MV-4-11 (cell line): ENCODE data around the gene GTSE1.

ENCODE experiments used
- DNase-seq: peaks from one replicate; lab custom pipeline; 2025; lab: John Stamatoyannopoulos, UW

GTSE1 gene

DNA sequence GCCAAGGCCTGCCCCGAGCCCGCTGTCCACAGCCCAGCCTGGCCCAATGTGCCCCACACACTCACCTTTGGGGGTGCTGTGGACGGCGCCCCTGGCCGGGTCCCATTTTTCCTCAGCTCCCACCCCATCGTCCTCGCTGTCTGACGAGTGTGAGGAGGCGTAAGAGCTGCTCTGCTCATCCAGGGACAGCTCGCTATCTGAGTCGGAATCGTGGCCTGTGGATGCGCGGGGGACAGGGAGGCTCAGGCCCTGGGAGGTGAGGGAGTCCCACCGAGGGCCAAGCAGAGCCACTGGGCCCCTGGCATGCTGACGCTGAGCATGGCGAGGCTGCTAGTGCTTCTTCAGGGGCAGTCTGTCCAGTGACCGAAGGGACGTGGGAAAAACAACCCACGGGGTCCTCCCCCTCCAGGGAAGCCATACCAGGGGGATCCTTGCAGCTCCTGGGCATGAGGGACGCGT, 68.5 kb downstream of the GTSE1 start:
- no peak for DNase-seq

DNA sequence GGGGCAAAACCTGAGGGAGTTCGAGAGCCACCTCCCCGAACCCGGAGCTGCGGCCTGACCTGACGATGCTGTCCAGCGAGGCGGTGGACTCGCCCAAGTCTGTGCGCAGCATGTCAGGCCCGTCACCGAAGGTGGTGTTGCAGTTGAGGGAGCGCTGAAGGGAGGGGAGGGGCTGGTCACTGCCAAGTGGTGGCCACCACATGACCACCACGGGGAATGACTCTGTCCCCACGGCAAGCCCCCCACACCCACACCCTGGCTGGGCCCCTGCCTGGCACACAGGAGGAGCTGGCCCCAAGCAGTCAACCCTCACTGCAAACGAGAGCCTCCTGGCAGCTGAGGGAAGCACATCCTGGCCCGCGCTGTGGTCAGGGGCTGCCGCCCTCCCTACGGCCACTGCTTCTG, 69.7 kb downstream of the GTSE1 start:
- no peak for DNase-seq

DNA sequence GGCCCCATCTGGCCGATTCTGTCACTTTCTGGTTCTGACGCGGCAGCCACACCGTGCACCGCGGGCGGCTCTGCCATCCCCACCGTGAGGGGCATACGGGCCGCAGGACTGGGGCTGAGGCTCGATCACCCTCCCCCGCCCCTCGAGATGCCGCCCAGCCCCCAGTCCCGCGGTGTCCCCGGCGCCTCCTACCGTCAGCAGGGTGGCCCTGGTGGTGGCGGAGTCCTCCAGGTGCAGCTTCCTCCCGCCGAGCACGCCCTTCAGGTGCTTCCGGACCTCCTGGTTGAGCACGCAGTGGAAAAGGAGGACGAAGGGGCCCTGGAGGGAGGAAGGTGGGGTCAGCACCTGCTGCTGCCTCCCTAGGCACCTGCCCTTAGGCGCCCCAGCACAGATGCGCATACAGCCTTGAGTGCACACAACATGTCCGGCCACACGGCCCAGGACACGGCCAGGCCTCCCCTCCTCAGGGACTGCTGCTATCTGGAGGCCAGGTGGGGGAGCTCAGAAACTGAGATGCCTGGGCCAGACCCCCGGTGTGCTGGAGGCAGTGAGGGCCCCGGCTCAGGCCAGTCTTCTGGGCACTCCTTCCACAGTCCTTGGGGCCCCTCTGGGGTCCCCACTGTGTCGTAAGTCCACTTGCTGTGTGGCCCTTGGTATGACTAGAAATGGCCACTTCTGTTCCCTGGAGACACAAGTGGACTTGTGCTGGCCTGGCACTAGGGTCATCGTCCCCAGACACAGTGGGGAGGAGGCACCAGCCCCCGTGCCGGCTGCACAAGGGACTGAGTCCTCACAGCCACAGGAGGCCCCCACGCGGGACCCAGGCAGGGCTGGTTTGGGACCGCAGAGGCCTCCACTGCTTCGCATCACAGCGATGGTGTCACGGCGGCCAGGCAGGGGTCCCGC, 70.4 kb downstream of the GTSE1 start:
- DNase-seq, result no peak

DNA sequence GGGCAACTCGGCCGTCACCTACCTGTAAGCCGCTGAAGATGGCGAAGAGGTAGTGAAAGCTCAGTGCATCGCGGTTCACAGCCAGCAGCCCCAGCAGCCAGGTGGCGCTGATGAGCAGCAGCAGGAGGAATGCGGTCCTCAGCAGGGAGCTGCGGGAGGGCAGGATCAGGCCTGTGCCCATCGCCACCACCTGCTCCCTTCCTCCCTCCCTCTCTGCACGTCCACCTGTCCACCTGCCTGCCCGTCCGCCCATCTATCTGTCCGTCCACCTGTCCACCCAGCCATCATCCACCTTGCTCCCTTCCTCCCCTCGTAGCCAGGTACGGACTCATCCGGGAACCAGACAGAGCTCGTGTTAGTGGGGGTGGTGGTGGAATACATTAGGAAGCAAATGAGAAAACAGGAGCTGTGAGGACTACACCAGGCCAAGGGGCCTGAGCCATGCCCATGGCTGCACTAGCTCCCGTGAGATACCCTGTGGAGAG, 71.1 kb downstream of the GTSE1 start:
- DNase-seq, result peak; percentile 52

DNA sequence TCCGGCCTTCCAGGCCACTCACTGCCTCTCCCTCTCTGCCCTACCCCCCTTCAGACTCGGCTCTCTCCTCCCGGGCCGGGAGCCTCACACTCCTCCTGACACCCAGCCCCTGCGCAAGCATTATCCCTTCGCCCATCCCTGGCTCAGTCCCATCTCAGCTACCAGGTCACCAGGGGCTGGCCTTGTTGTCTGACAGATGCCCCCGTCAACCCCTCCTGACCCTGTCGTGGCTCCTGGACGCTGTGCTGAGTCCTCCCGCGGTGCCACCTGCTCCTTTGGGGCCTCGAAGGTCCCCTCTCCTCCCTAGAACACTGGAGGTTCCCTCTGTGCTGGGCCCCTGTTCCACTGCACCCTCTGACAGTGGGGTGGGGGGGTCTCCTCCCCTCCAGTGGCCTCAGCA, 71.8 kb downstream of the GTSE1 start:
- no peak for DNase-seq

DNA sequence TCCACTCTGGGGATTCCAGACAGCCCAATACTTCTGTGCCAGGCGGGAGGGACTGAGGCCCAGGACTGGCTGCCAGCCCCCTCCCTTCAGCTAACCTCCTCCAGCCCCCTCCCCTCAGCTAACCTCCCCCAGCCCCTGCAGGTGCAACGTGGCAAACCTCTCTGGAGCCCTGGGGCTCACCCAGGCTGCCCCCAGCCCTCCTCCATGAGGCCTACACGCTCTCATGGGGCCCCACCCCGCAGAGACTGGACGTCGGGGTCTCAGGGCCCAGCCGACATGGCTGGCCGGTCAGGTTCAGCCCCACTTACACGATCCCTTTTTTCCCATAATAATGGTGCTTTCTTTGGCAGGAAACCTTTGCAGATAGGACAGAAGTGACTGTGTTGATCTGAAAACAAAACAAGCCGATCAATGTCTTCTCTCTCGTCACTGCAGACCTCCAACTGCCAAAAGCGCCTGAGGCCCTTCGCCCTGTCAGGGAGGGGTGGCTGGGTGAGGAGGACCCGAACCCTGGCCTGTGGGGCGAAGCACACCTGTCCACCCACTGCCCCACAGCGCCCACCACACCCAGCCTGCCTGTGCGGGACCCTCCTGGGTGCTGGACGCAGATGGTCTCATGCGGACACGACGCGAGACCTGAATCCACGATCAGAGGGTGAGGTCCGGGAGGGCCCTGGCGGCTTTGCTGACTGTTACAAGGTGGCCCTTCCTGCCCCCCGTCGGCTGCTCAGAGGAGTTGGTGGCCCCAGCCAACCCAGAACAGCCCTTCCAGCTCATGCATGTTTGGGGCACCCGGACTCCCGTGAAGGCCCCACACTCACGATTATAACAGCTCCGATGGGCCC, 72.4 kb downstream of the GTSE1 start:
- no peak for DNase-seq

DNA sequence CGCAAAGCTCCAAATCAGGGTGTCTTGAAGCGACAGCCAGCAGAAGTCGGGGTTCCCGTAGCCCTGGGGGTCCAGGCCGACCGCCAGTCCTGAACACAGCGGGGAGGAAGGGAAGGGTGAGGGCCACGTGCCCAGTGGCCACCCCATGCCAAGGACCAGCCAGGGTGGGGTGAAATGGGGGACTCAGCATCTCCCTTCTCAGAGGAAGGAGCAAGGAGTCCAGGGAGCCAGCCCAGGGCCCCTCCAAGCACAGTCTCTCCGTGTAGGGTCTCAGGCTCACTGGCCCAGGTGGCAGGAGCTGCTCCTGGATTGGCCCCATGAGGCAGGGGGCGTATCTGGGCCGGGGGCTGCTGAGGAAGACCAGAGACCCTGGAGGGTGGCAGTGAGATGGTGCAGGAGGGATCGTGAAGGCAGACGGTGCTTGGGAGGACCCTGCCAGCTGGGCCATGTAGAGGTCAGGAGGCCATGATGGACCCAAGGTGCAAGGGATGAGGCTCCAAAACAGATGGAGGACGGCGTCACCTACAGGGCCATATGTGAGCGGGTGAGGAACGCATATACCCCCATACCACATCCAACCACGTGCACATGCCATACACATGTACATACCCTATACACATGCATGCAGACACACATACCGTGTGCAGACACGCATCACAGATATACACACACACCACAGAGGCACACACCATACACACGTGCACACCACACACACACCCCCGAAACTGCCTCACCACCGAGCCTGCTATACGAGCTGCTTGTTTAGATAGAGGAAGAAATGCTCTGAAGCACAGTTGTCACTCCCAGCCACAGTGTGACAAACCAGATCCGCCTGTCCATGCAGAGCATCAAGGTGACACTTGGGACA, 73.3 kb downstream of the GTSE1 start:
- no peak for DNase-seq

DNA sequence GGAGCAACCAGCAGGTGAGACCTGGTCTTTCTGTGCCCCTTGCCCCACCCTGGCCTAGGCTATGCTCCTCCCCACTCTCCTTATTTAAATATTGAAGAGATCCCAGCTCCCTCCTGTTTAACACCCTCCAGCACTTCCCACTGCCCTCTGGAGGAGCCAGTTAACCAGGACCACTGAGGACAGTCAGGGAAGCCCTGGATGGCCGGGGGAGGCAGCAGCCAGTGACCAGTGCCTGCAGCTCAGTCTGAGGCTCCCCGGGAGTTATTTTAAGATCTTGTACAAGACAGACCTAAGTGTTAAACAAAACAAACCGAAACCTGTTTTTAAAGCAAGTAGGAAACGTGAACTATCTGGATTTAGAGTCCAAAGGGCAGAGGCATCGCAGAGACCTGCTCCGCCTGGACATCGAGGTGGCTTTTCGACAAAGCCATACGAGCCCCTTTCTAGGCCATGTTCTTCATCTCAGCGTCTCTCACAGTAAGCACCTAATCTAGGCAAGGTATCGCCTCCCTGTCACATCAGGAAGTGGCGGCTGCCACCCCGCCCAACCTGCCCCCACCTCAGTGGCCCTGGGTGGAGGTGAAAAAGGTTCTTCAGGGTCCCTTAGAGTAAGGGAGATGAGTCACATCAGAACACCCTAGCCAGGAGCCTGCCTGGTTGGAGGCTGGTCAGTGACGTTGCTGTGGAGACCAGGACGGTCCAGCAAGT, 74.1 kb downstream of the GTSE1 start:
- no peak for DNase-seq

DNA sequence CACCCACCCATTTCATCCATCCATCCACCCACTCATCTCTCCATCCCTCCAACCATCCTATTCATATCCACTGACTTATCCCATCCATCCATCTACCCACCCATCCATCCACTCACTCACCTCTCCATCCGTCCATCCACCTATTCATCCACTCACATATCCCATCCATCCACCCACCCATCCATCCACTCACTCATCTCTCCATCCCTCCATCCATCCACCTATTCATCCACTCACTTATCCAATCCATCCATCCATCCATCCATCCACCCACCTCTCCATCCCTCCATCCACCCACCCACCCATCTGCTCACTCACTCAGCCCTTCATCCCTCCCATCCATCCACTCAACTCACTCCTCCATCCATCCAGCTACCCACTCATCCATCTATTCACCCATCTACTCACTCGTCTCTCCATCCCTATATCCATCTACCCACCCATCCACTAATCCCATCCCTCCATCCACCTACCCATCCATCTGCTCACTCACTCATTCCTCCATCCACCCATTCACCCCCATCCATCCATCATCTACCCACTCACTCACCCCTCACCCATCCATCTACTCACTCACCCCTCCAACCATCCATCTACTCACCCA, 75.1 kb downstream of the GTSE1 start:
- no peak for DNase-seq

DNA sequence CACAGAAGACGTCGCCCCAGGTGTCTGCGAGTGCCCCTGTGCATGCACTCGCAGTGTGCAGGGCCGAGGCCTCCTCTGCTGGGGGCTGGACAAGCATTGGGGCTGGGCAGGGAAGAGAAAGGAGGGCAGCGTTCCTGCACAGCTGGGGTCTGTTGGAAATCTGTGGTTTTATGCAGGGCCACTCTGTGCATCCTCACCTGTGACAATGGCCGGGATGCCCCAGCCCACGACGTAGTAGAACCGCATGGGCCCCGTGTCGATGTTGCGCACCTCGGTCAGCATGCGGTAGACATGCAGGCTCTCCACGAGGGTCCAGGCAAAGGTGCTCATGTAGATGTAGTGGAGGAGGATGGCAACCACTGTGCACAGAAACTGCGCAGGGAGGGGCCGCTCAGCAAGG, 76.0 kb downstream of the GTSE1 start:
- no peak for DNase-seq

DNA sequence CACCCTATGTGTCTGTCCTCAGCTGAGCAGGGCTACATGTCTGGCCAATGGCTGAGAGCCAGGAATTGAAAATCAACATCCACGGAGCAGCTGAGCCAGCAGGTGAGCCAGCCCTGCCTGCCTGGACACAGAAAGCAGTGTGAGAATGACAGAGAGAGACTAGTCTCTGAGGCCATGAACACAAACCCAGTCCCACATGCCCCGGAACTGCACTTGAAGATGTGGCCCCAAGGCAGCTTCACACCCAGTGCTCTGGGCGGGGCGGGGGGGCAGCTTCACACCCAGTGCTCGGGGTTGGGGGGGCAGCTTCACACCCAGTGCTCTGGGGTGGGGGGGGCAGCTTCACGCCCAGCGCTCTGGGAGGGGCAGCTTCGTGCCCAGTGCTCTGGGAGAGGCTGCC, 76.5 kb downstream of the GTSE1 start:
- DNase-seq, result no peak

DNA sequence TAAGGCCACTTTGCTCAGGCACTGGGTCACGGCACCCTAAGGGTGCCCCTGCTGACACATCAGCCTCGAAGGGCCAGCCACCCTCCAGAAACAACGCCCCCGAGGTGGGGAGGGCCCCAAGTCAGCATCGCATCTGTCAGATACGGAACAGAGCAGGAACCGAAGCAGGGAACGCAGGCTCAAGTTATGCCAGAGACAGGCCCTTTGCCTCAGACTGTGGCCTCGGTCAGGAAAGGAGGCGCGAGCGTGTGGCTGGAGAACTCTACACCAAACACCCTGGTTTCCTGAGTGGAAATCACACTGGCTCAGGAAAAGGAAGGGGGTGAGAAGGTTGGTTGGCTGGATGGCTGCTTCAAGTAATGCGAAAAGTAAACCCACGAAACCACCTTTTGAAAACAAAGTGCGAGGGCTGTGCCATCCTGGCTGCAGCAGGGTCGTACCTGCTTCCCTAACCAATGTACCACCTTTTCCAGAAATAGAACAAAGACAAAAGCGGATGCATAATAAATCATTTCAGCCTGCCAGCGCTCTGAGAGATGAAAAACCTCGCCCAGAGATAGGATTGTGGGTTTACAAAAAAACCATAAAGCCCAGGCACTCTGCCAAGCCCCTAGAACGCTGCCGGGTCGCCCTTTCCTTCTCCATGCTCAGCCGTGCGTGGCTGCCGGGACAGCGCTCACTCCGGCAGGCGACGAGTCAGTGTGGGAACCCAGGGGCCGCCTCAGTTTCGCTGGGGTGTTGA, 77.4 kb downstream of the GTSE1 start:
- DNase-seq, result peak; percentile 81

DNA sequence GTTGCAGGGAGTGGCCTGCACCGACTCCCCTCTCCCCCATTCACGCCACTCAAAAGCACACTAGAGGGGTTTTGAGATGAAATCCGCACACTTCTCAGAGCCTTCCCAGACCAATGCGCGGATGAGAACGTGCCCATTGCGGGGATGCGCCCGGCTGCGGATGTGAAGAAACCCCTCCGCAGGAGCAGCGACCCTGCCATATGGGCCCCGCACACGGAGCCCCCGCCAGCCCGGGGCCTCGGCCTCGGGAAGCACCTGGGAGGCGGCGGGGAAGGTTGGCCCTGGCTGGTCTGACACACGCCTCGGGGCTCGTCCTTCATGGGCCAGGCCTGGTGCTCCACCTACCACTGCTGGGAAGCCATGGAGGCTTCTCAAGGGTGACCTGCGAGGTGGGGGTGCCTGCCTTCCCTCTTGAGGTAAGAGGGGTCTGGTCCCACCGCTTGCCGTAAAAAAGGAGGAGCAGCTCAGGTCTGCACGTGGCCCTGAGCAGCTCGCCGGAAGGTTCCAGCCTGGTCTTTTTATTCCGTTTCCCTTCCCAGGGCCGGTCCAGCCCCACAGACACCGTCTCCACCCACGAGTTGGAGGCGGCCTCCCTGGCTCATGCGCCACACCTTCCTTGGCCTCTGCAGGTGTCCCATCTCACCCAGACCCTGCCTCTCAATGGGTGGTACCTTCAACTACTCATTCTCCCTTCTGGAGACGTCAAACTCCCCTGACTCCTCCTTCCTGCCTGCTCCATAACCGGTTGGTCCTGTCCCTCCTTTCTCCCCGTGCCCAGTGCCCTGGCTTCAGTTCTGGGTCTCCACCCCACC, 78.2 kb downstream of the GTSE1 start:
- no peak for DNase-seq

DNA sequence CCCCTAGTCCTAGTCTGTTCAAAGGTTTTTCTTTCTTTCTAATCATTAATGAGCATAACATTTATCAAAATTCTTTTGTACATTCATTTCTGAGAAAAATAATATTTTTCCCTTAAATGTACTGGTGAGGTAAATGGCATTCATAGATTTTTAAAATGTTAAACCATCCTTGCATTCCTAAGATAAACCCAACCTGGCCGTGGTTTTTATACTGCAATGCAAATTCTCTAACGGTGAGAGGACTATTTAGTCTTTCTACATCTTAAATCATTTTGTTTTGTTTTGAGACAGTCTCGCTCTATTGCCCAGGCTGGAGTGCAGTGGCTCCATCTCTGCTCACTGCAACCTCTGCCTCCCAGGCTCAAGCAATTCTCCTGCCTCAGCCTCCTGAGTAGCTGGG, 79.4 kb downstream of the GTSE1 start:
- DNase-seq, result no peak

DNA sequence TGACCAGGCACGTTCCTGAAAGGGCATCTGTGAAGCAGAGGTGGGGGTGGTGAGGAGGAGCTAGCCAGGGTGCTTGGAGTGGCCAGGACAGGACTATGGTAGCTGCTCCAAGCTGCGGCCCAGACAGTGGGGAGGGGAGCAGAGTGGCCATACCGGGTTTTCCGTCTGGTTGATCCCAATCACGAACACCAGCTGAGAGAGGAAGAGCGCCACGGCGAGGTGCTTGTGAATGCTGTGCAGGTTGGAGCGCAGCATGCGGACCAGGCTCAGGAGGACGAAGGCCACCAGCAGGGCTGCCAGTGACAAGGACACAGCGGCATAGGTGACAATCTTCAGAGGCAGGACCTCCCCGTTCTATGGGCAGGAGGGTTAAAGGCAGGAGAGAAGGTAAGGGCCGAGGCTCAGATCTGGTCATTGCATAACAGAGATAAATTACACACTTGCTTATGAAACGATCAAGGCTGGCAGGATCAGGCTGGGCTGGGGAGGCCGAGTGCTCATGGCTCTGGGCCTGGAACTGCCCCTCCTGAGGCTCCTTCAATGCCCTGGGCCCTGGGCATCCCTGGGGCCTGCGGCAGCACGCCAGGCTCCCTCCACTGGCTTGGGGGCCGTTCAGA, 80.3 kb downstream of the GTSE1 start:
- no peak for DNase-seq

DNA sequence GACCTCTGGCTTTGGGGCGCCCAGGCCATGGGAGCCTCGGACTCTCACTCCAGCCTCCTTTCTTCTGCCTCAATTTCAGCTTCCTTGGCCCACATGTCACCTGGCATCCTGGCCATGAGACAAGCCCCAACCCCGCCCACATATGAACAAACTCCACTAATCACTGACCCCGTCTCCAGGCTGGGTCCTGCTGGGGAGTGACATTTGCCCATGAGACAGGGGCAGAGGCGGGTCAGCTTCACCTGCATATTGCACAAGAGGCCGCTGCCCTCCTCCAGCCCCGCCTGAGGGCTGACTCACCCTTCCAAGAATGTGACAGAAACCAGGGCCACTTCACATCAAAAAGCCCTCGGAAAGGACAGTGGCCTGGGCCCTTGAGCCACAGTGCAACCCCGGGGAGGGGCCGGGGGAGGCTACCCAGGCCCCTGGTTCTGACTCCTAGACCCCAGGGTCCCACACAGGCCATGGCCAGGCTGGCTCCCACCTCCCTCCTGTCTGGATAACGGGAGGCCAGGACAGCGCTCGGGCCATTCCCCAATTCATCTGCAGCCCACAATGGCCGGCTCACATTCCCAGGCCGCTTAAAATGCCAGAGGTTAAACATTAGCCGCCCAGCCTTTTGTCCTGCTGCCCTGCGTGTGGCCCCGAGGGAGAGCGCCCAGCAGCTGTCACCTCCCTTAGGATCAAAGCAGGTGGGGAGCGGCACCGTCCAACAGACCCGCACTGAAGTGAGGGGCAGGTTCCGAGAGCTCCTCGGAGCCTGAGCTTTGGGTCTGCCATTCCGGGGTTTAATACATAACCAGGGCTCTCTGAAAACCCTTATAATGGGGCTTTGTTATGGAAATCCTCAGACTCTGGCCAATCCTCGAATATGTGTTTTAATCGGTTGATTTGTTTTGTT, 81.1 kb downstream of the GTSE1 start:
- peak; percentile 30 for DNase-seq

DNA sequence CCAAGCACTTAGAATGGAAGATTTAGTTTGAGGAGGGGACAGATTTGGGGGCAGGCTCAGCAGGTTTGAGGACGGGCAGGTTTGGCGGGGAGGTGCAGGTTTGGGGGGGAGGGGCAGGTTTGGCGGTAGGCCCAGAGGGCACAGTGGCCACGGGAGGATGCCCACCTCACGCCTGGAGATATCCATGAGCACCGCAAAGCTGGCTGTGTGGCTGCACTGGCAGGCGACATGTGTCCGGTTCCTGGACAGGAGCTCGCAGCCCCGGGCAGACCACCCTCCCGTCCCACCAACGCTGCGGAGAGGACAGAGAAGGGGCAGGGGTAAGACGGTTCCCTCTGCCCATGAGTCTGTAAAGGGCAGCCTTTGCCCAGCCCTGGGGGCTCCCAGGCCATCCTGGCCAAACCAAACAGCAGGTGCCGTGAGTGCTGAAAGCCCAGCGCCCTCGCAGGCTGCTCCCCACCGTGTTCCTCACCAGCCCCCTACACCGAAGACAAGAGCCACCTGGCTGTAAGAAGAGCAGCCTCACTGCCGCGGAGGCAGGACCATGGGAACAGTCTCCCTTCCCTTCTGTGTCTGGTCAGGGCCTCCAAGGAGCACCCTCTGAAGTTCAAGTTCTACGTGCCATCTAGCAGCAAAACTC, 81.9 kb downstream of the GTSE1 start:
- DNase-seq, result no peak
